Effector memory CD4-positive, alpha-beta T cell (primary cell): ENCODE measurements around the gene DSCAML1.

Experiments used
- DNase-seq, 3 donors: peaks; one replicate each; pipeline ENCODE4 v3.0.0-alpha.2; 2020
- H3K27ac ChIP-seq: 2 replicates; pipeline ENCODE4 v1.7.0; 2013; ENCODE audit warnings: mild to moderate bottlenecking, low read length, moderate library complexity; ENCODE audit not compliant: insufficient read depth, poor library complexity, severe bottlenecking
- H3K27me3 ChIP-seq: replicated peaks from 2 replicates; pipeline ENCODE4 v1.7.0; 2013; ENCODE audit warnings: mild to moderate bottlenecking, low read length; ENCODE audit not compliant: insufficient read depth, control insufficient read depth, poor library complexity, severe bottlenecking
- H3K36me3 ChIP-seq: 2 replicates; pipeline ENCODE4 v1.7.0; 2013; ENCODE audit warnings: mild to moderate bottlenecking, low read length, moderate library complexity; ENCODE audit not compliant: control insufficient read depth, insufficient read depth
- H3K4me1 ChIP-seq: 2 replicates; pipeline ENCODE4 v1.7.0; 2013; ENCODE audit warnings: low read length, mild to moderate bottlenecking; ENCODE audit not compliant: control insufficient read depth, insufficient read depth, poor library complexity, severe bottlenecking
- H3K4me3 ChIP-seq: 2 replicates; pipeline ENCODE4 v1.7.0; 2013; ENCODE audit warnings: low read length, low read depth, mild to moderate bottlenecking; ENCODE audit not compliant: insufficient read depth, poor library complexity, severe bottlenecking
- H3K9me3 ChIP-seq: 2 replicates; pipeline ENCODE4 v1.7.0; 2013; ENCODE audit warnings: mild to moderate bottlenecking, low read length, moderate library complexity; ENCODE audit not compliant: control insufficient read depth

Gene DSCAML1

GRCh38 chr11:117625237-117625636 is 171.8 kb downstream of the DSCAML1 start:
- no peaks in the 10 kb centered on the region for H3K27me3 ChIP-seq
- DNase-seq = no peak
- no peaks in the 10 kb centered on the region for H3K4me1 ChIP-seq
- no peak overlapping the region for H3K4me3 ChIP-seq
- H3K9me3 ChIP-seq = no peaks in the 10 kb centered on the region
- no peaks in the 10 kb centered on the region for H3K36me3 ChIP-seq
- no peak overlapping the region for H3K27ac ChIP-seq

GRCh38 chr11:117623831-117624271 is 173.2 kb downstream of the DSCAML1 start:
- Histone ChIP-seq H3K4me3 (no peak overlapping the region), H3K27ac (no peak overlapping the region), H3K4me1 (no peaks in the 10 kb centered on the region), H3K36me3 (no peaks in the 10 kb centered on the region), H3K9me3 (no peaks in the 10 kb centered on the region), H3K27me3 (no peaks in the 10 kb centered on the region)
- DNase-seq = no peak

GRCh38 chr11:117621226-117621625 is 175.8 kb downstream of the DSCAML1 start:
- Histone ChIP-seq H3K27ac (no peak overlapping the region), H3K36me3 (no peaks in the 10 kb centered on the region), H3K4me3 (no peak overlapping the region), H3K27me3 (no peaks in the 10 kb centered on the region), H3K9me3 (no peaks in the 10 kb centered on the region), H3K4me1 (no peaks in the 10 kb centered on the region)
- no peak for DNase-seq

GRCh38 chr11:117620659-117621058 is 176.4 kb downstream of the DSCAML1 start:
- no peak for DNase-seq
- Histone ChIP-seq H3K4me3 (no peak overlapping the region), H3K9me3 (no peaks in the 10 kb centered on the region), H3K4me1 (no peaks in the 10 kb centered on the region), H3K27me3 (no peaks in the 10 kb centered on the region), H3K27ac (no peak overlapping the region), H3K36me3 (no peaks in the 10 kb centered on the region)

GRCh38 chr11:117620086-117620485 is 176.9 kb downstream of the DSCAML1 start:
- Histone ChIP-seq H3K9me3 (no peaks in the 10 kb centered on the region), H3K36me3 (no peaks in the 10 kb centered on the region), H3K27me3 (no peaks in the 10 kb centered on the region), H3K4me3 (no peak overlapping the region), H3K4me1 (no peaks in the 10 kb centered on the region), H3K27ac (no peak overlapping the region)
- no peak for DNase-seq

GRCh38 chr11:117619661-117620060 is 177.4 kb downstream of the DSCAML1 start:
- Histone ChIP-seq H3K27me3 (no peaks in the 10 kb centered on the region), H3K4me1 (no peaks in the 10 kb centered on the region), H3K36me3 (no peaks in the 10 kb centered on the region), H3K9me3 (no peaks in the 10 kb centered on the region), H3K27ac (no peak overlapping the region), H3K4me3 (no peak overlapping the region)
- DNase-seq = no peak

GRCh38 chr11:117618982-117619355 is 178.0 kb downstream of the DSCAML1 start:
- H3K4me3 ChIP-seq = no peak overlapping the region
- no peak overlapping the region for H3K27ac ChIP-seq
- peaks cover 2% of the 10 kb centered on the region for H3K27me3 ChIP-seq
- no peaks in the 10 kb centered on the region for H3K4me1 ChIP-seq
- DNase-seq = no peak
- H3K36me3 ChIP-seq = no peaks in the 10 kb centered on the region
- H3K9me3 ChIP-seq = no peaks in the 10 kb centered on the region

- no peak overlapping the region for H3K27ac ChIP-seq
- no peaks in the 10 kb centered on the region for H3K36me3 ChIP-seq
- peaks cover 3% of the 10 kb centered on the region for H3K27me3 ChIP-seq
Measured at GRCh38 chr11:117618302-117618981, 178.6 kb downstream of the DSCAML1 start.

GRCh38 chr11:117616979-117617378 is 180.0 kb downstream of the DSCAML1 start:
- no peak for DNase-seq
- Histone ChIP-seq H3K4me1 (no peaks in the 10 kb centered on the region), H3K4me3 (no peak overlapping the region), H3K27ac (no peak overlapping the region), H3K36me3 (no peaks in the 10 kb centered on the region), H3K27me3 (peaks cover 3% of the 10 kb centered on the region), H3K9me3 (no peaks in the 10 kb centered on the region)

More at GRCh38 chr11:117618302-117618981, 178.6 kb downstream of the DSCAML1 start:
- Histone ChIP-seq H3K4me3 (no peak overlapping the region), H3K4me1 (no peaks in the 10 kb centered on the region), H3K9me3 (no peaks in the 10 kb centered on the region)
- DNase-seq = no peak

GRCh38 chr11:117614728-117615127 is 182.3 kb downstream of the DSCAML1 start:
- no peak overlapping the region for H3K27ac ChIP-seq
- DNase-seq = no peak

More at GRCh38 chr11:117614728-117615127, 182.3 kb downstream of the DSCAML1 start:
- H3K4me1 ChIP-seq = no peaks in the 10 kb centered on the region
- peaks cover 3% of the 10 kb centered on the region for H3K27me3 ChIP-seq
- no peak overlapping the region for H3K4me3 ChIP-seq
- H3K36me3 ChIP-seq = no peaks in the 10 kb centered on the region
- H3K9me3 ChIP-seq = no peaks in the 10 kb centered on the region
